ENCODE data around the gene RPL35A.
A peak's percentile ranks its signal among the peaks of the same experiment; 100 is the strongest.
"Not testable (repeated sequence)": the region's sequence is repeated elsewhere in the genome, so short reads cannot be mapped to it uniquely, and the experiment has no call there.

RPL35A gene

GRCh38 chr3:197908957-197909701 lies 40.9 kb upstream of the RPL35A start:
- no peak overlapping the region for H3K4me3 ChIP-seq (ENCODE audit: low read depth, low read length)
- no peak for DNase-seq (ENCODE audit: low read depth)
- TF ChIP-seq CTCF (IDR thresholded peaks at IDR 0.05; ENCODE audit: low read depth, low read length) (no peak), MYC (IDR thresholded peaks at IDR 0.05; ENCODE audit: low read depth, low read length) (no peak)

GRCh38 chr3:197912741-197913476 lies 37.1 kb upstream of the RPL35A start:
- no peak for DNase-seq (ENCODE audit: low read depth)
- H3K4me3 ChIP-seq (ENCODE audit: low read depth, low read length), result no peak overlapping the region
- no peak for TF ChIP-seq POLR2A (IDR thresholded peaks at IDR 0.05; ENCODE audit: extremely low read depth, insufficient read length)
- TF ChIP-seq CTCF (IDR thresholded peaks at IDR 0.05; ENCODE audit: low read depth, low read length), result no peak

- TF ChIP-seq MAX (IDR thresholded peaks at IDR 0.05; ENCODE audit: low read depth, low read length), result no peak
- TF ChIP-seq POLR2A (IDR thresholded peaks at IDR 0.05; ENCODE audit: extremely low read depth, insufficient read length), result no peak
- no peak for TF ChIP-seq CTCF (IDR thresholded peaks at IDR 0.05; ENCODE audit: low read depth, low read length)
- no peak for TF ChIP-seq MYC (IDR thresholded peaks at IDR 0.05; ENCODE audit: low read depth, low read length)
- H3K4me3 ChIP-seq (ENCODE audit: low read depth, low read length), result no peak overlapping the region
- DNase-seq (ENCODE audit: low read depth), result no peak
Observed at GRCh38 chr3:197913641-197914380, 36.2 kb upstream of the RPL35A start.

- not testable (repeated sequence) for H3K4me3 ChIP-seq (ENCODE audit: low read depth, low read length)
Observed at GRCh38 chr3:197921429-197922275, 28.3 kb upstream of the RPL35A start.

GRCh38 chr3:197926418-197926817 lies 23.6 kb upstream of the RPL35A start:
- no peak overlapping the region for H3K4me3 ChIP-seq (ENCODE audit: low read depth, low read length)
- DNase-seq (ENCODE audit: low read depth), result peak; percentile 35
- TF ChIP-seq MYC (IDR thresholded peaks at IDR 0.05; ENCODE audit: low read depth, low read length), result no peak
- peak; percentile 44 for TF ChIP-seq CTCF (IDR thresholded peaks at IDR 0.05; ENCODE audit: low read depth, low read length)

More at GRCh38 chr3:197921429-197922275, 28.3 kb upstream of the RPL35A start:
- DNase-seq (ENCODE audit: low read depth), result not testable (repeated sequence)

GRCh38 chr3:197927578-197927977 lies 22.4 kb upstream of the RPL35A start:
- not testable (repeated sequence) for H3K4me3 ChIP-seq (ENCODE audit: low read depth, low read length); DNase-seq (ENCODE audit: low read depth)
